ENCODE measurements around the gene CLDN8.

Gene CLDN8

DNA sequence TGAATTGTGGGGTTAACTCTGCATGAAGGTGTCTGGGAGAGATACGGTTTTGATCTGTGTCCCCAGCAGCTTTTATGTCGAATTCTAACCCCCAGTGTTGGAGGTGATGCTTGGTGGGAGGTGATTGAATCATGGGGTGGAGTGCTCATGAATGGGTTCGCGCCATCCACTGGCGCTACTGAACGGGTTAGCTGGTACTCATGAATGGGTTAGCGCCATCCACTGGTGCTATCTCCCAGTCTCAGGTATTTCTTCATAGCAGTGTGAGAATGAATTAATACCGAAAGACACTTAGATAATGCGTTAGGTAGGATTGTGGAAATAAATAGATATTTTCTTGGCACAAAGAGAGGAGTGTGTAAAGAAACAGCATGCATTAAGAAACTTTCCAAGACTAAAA is 32.9 kb upstream of the CLDN8 start:
- no peak for DNase-seq
- Mint-ChIP-seq H3K27me3 (ENCODE audit: low read depth, poor library complexity) (no peaks in the 10 kb centered on the region), H3K9me3 (no peaks in the 10 kb centered on the region), H3K4me1 (no peaks in the 10 kb centered on the region), H3K4me3 (no peak overlapping the region), H3K27ac (no peak overlapping the region), H3K36me3 (ENCODE audit: low read depth) (no peaks in the 10 kb centered on the region)
- TF ChIP-seq, protein P1, sequence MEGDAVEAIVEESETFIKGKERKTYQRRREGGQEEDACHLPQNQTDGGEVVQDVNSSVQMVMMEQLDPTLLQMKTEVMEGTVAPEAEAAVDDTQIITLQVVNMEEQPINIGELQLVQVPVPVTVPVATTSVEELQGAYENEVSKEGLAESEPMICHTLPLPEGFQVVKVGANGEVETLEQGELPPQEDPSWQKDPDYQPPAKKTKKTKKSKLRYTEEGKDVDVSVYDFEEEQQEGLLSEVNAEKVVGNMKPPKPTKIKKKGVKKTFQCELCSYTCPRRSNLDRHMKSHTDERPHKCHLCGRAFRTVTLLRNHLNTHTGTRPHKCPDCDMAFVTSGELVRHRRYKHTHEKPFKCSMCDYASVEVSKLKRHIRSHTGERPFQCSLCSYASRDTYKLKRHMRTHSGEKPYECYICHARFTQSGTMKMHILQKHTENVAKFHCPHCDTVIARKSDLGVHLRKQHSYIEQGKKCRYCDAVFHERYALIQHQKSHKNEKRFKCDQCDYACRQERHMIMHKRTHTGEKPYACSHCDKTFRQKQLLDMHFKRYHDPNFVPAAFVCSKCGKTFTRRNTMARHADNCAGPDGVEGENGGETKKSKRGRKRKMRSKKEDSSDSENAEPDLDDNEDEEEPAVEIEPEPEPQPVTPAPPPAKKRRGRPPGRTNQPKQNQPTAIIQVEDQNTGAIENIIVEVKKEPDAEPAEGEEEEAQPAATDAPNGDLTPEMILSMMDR (IDR thresholded peaks at IDR 0.05), result no peak

DNA sequence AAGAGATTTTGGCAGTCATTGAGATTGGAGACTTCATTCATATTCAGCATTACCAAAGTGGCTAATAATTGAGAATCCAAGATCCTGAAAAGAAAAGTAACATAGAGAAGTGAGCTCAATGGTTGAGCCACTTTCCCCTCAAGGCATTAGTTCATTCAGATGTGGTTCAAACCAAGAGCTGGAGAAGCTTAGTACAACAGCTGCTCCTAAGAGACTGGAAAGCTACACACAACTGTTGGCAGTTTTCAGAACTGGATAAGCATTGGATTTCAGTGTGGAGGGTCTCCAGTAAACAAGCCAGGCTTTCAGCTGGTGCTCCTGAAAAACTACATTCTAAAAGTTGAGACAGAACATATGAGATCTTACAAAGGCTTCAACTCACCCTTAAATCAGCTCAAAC is 29.2 kb upstream of the CLDN8 start:
- no peak for DNase-seq
- H3K9me3 Mint-ChIP-seq, result no peaks in the 10 kb centered on the region
- H3K4me1 Mint-ChIP-seq, result no peaks in the 10 kb centered on the region
- H3K36me3 Mint-ChIP-seq (ENCODE audit: low read depth), result no peaks in the 10 kb centered on the region
- no peak overlapping the region for H3K4me3 Mint-ChIP-seq
- no peaks in the 10 kb centered on the region for H3K27me3 Mint-ChIP-seq (ENCODE audit: low read depth, poor library complexity)
- TF ChIP-seq, protein P1 (IDR thresholded peaks at IDR 0.05), result no peak
- no peak overlapping the region for H3K27ac Mint-ChIP-seq

DNA sequence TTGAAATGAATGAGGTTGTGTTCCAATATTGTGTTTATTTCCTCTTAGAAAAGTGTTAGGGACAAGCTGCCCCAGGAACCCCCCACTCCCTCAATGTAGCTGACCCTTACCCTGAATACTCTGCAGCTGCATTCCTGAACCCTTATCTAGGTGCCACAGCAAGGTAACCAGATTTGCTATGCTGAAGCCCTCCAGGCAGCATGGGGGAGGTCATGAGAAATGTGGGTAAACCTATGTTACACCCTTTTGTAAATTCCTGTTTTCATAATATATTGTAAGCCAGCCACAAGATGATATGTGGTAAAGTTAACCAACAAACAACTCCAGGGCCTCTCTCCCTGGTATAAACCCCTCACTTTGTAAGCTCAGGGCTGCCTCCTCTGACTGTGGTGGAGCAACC is 27.8 kb upstream of the CLDN8 start:
- Mint-ChIP-seq H3K9me3 (no peaks in the 10 kb centered on the region), H3K36me3 (ENCODE audit: low read depth) (no peaks in the 10 kb centered on the region), H3K27me3 (ENCODE audit: low read depth, poor library complexity) (no peaks in the 10 kb centered on the region), H3K4me1 (no peaks in the 10 kb centered on the region), H3K4me3 (no peak overlapping the region), H3K27ac (no peak overlapping the region)
- TF ChIP-seq, protein P1 (IDR thresholded peaks at IDR 0.05), result no peak
- no peak for DNase-seq

DNA sequence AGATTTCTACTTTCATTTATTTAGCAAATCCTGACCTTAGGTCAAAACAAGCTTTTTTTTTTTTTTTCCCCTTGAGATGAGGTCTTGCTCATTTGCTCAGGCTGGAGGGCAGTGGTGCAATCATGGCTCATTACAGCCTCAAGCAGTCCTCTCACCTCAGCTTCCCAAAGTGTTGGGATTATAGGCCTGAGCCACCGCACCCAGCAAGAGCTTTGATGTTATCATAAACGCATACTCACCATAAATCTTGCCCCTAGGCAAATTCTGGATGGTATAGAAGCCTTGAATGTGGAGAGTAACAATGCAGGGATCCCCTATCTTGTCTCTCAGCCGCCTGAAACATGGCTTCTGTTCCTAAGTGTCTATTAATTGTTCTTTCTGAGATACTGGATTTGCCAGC is 24.8 kb upstream of the CLDN8 start:
- TF ChIP-seq, protein P1 (IDR thresholded peaks at IDR 0.05), result no peak
- no peaks in the 10 kb centered on the region for H3K4me1 Mint-ChIP-seq
- no peaks in the 10 kb centered on the region for H3K9me3 Mint-ChIP-seq
- H3K36me3 Mint-ChIP-seq (ENCODE audit: low read depth), result no peaks in the 10 kb centered on the region
- no peak for DNase-seq
- no peaks in the 10 kb centered on the region for H3K27me3 Mint-ChIP-seq (ENCODE audit: low read depth, poor library complexity)
- no peak overlapping the region for H3K4me3 Mint-ChIP-seq
- no peak overlapping the region for H3K27ac Mint-ChIP-seq

DNA sequence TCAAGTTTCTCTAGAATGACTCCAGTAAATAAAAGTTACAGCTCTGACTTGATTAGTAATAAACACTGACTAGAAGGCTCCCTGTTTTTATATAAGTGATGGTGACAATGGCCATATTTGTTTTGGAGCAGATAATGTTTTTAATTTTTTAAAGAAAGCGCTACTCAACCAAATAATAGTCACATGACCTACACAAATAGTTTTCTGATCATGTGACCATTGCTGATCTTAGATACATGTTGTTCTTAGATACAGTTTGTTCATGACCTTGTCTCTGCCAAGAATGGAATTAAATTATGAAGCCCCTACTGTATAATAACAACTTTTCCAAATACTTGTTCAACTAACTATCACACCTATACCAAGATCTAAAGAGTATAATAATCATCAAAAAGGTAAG is 22.3 kb upstream of the CLDN8 start:
- Mint-ChIP-seq H3K4me3 (no peak overlapping the region), H3K27ac (no peak overlapping the region), H3K4me1 (peaks cover 9% of the 10 kb centered on the region), H3K27me3 (ENCODE audit: low read depth, poor library complexity) (no peaks in the 10 kb centered on the region), H3K36me3 (ENCODE audit: low read depth) (no peaks in the 10 kb centered on the region), H3K9me3 (no peaks in the 10 kb centered on the region)
- no peak for DNase-seq
- TF ChIP-seq, protein P1 (IDR thresholded peaks at IDR 0.05), result no peak

DNA sequence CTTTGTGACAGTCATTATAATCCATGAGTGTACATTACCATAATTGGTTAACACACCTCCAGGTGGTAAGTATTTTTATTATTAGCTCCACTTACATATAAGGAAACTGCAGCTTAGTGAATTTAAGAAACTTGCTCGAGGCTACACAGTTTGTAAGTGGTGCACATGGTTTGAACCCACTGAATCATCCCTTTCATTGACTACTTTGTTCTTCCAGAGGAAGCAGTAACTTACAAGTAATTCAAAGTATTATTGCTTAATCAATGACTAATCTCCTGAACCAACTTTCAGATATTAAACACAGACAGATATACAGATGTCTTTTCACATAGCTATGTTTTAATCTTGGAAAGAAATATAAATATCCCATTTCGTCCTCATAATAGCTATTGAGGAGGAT is 18.7 kb upstream of the CLDN8 start:
- Mint-ChIP-seq H3K9me3 (peaks cover 17% of the 10 kb centered on the region), H3K27me3 (ENCODE audit: low read depth, poor library complexity) (no peaks in the 10 kb centered on the region), H3K27ac (no peak overlapping the region), H3K36me3 (ENCODE audit: low read depth) (no peaks in the 10 kb centered on the region), H3K4me3 (no peak overlapping the region), H3K4me1 (peaks cover 10% of the 10 kb centered on the region)
- no peak for DNase-seq
- TF ChIP-seq, protein P1 (IDR thresholded peaks at IDR 0.05), result no peak
